HCT116 (cell line): Measurements from ENCODE around the gene CCDC146. TPM values are rescaled to one million over a fixed set of nuclear protein-coding genes. Genes with fewer than 3 reads are reported as not detected.

Experiments
- ATAC-seq: fragments of 200-7000 bp; cut with Tn5 transposase; 2 replicates; pipeline ENCODE4 v1.9.1; 2020; ENCODE audit warnings: mild to moderate bottlenecking, moderate library complexity
- BruUV-seq: library from RNA; stranded (reverse); fragments of 400-500 nt; replicated peaks from 2 replicates; lab custom pipeline; 2021; lab: Mats Ljungman, UMichigan
- CTCF ChIA-PET: fragments of 300-600 bp; sonication (Branson Sonifier 250); formaldehyde crosslinking; loops from one replicate; lab custom pipeline; 2021; ENCODE audit warnings: antibody characterized with exemption; lab: Charles Lee
- POLR2A ChIA-PET: fragments of 300-600, 350-600 bp; sonication (Branson Sonifier 250); formaldehyde crosslinking; loops from one replicate; lab custom pipeline; 2021; ENCODE audit warnings: antibody characterized with exemption; lab: Charles Lee
- RAD21 ChIA-PET, 2 experiments: fragments of 300-600 bp; sonication (Branson Sonifier 250); formaldehyde crosslinking; loops; one replicate each; lab custom pipeline; 2023; ENCODE audit warnings: low total read pairs in 2 of 2; ENCODE audit not compliant: uncharacterized antibody in 2 of 2, unreplicated experiment in 2 of 2, low non-redundant PET in 1 of 2; lab: Charles Lee
- DNase-seq: peaks from one replicate; pipeline ENCODE4 v3.0.0-alpha.2; 2010; ENCODE audit warnings: low read depth, low spot score
- H2AFZ ChIP-seq: fragments of 200-600 bp; shearing (Covaris generic), sonication (generic); 2 replicates; pipeline ENCODE4 v1.6.1; 2017; ENCODE audit warnings: low read depth, mixed run types, mixed read lengths, antibody characterized with exemption, low read length; ENCODE audit not compliant: poor library complexity, severe bottlenecking
- H3K27ac ChIP-seq: 2 replicates; pipeline ENCODE4 v1.5.1; 2012; ENCODE audit warnings: low read depth, low read length
- H3K27me3 ChIP-seq: fragments of 200-600 bp; sonication (generic); 2 replicates; pipeline ENCODE4 v1.6.1; 2016; ENCODE audit warnings: mixed run types, low read length, mixed read lengths; ENCODE audit not compliant: insufficient read depth
- H3K36me3 ChIP-seq, 2 experiments: fragments of 200-500 bp in 1 of 2; fragments of 200-600 bp in 1 of 2; sonication (Bioruptor generic) in 1 of 2; sonication (generic) in 1 of 2; 2 replicates each; pipeline versions ENCODE4 v1.5.1 to v1.6.1; 2014 to 2016; ENCODE audit warnings: low read length in 2 of 2, inconsistent platforms in 1 of 2, mixed read lengths in 1 of 2, mixed run types in 1 of 2; ENCODE audit not compliant: insufficient read depth in 2 of 2, control insufficient read depth in 1 of 2
- H3K4me1 ChIP-seq, 2 experiments: fragments of 200-600 bp in 1 of 2; sonication (generic) in 1 of 2; 2 replicates each; pipeline versions ENCODE4 v1.5.1 to v1.6.1; 2012 to 2017; ENCODE audit warnings: low read length in 2 of 2, inconsistent platforms in 1 of 2, mild to moderate bottlenecking in 1 of 2, mixed read lengths in 1 of 2, mixed run types in 1 of 2, moderate library complexity in 1 of 2; ENCODE audit not compliant: insufficient read depth in 2 of 2, control insufficient read depth in 1 of 2
- H3K4me2 ChIP-seq: fragments of 200-600 bp; sonication (generic); 2 replicates; pipeline ENCODE4 v1.6.1; 2017; ENCODE audit warnings: mixed run types, low read length, mixed read lengths
- H3K4me3 ChIP-seq, 2 experiments: fragments of 200-600 bp in 1 of 2; sonication (generic) in 1 of 2; replicated peaks in 1 of 2; 2 replicates each; pipeline ENCODE4 v1.5.1; 2011 to 2016; ENCODE audit warnings: low read length in 2 of 2, control low read depth in 1 of 2, low read depth in 1 of 2, mild to moderate bottlenecking in 1 of 2, mixed read lengths in 1 of 2, mixed run types in 1 of 2
- H3K79me2 ChIP-seq: fragments of 200-600 bp; sonication (generic); 2 replicates; pipeline ENCODE4 v1.6.1; 2017; ENCODE audit warnings: mild to moderate bottlenecking, mixed run types, low read length, moderate library complexity, mixed read lengths; ENCODE audit not compliant: insufficient read depth
- H3K9ac ChIP-seq: fragments of 200-600 bp; sonication (generic); 2 replicates; pipeline ENCODE4 v1.6.1; 2016; ENCODE audit warnings: low read length, mixed read lengths
- H3K9me2 ChIP-seq: fragments of 200-600 bp; sonication (generic), shearing (Covaris generic); 2 replicates; pipeline ENCODE4 v1.6.1; 2017; ENCODE audit warnings: mixed run types, mild to moderate bottlenecking, moderate library complexity; ENCODE audit not compliant: insufficient read depth
- H3K9me3 ChIP-seq, 2 experiments: fragments of 200-500 bp in 1 of 2; fragments of 200-600 bp in 1 of 2; sonication (Bioruptor generic) in 1 of 2; sonication (generic) in 1 of 2; 2 replicates each; pipeline ENCODE4 v1.6.1; 2014 to 2017; ENCODE audit warnings: low read length in 2 of 2, mixed read lengths in 2 of 2, inconsistent platforms in 1 of 2, low read depth in 1 of 2, mild to moderate bottlenecking in 1 of 2, mixed run types in 1 of 2, moderate library complexity in 1 of 2; ENCODE audit not compliant: control insufficient read depth in 1 of 2, insufficient read depth in 1 of 2
- H4K20me1 ChIP-seq: fragments of 200-600 bp; sonication (generic), shearing (Covaris generic); 2 replicates; pipeline ENCODE4 v1.6.1; 2017; ENCODE audit warnings: mixed run types, mild to moderate bottlenecking, moderate library complexity; ENCODE audit not compliant: insufficient read depth
- CTCF ChIP-seq, 3 experiments: fragments of 200-600 bp in 1 of 3; sonication (generic) in 1 of 3; IDR thresholded peaks in 2 of 3; conservative IDR thresholded peaks in 1 of 3; 2 replicates each; pipeline ENCODE4 v1.5.1; 2012 to 2017; ENCODE audit warnings: low read depth in 2 of 3, low read length in 2 of 3, antibody characterized with exemption in 1 of 3, borderline replicate concordance in 1 of 3, control low read depth in 1 of 3, mild to moderate bottlenecking in 1 of 3, mixed read lengths in 1 of 3, mixed run types in 1 of 3, moderate library complexity in 1 of 3; ENCODE audit not compliant: insufficient read depth in 1 of 3
- ELF1 ChIP-seq: IDR thresholded peaks from 2 replicates; pipeline ENCODE4 v1.6.1; 2012; ENCODE audit warnings: low read depth, borderline replicate concordance
- EZH2 ChIP-seq: fragments of 200-600 bp; sonication (generic); IDR thresholded peaks from 2 replicates; pipeline ENCODE4 v1.6.1; 2017; ENCODE audit warnings: antibody characterized with exemption, mixed run types
- EZH2phosphoT487 ChIP-seq: fragments of 200-600 bp; IDR thresholded peaks from 2 replicates; pipeline ENCODE4 v1.6.1; 2018; ENCODE audit warnings: antibody characterized with exemption, borderline replicate concordance
- FOSL1 ChIP-seq: IDR thresholded peaks from 2 replicates; pipeline ENCODE4 v1.6.1; 2012; ENCODE audit warnings: low read depth
- JUND ChIP-seq: IDR thresholded peaks from 2 replicates; pipeline ENCODE4 v1.6.1; 2012
- POLR2A ChIP-seq: IDR thresholded peaks from 2 replicates; pipeline ENCODE4 v1.7.0; 2011; ENCODE audit warnings: borderline replicate concordance; ENCODE audit not compliant: insufficient read depth, insufficient read length; ENCODE audit errors: extremely low read depth
- POLR2AphosphoS5 ChIP-seq: IDR thresholded peaks from 2 replicates; pipeline ENCODE4 v1.6.1; 2011; ENCODE audit warnings: mild to moderate bottlenecking, low read depth, low read length, moderate library complexity
- RAD21 ChIP-seq: IDR thresholded peaks from 2 replicates; pipeline ENCODE4 v1.6.1; 2012; ENCODE audit warnings: low read depth, mild to moderate bottlenecking
- REST ChIP-seq: IDR thresholded peaks from 2 replicates; pipeline ENCODE4 v1.6.1; 2012; ENCODE audit warnings: low read depth
- SIN3A ChIP-seq: IDR thresholded peaks from 2 replicates; pipeline ENCODE4 v1.6.1; 2012; ENCODE audit warnings: low read depth
- SP1 ChIP-seq: IDR thresholded peaks from 2 replicates; pipeline ENCODE4 v1.6.1; 2012; ENCODE audit warnings: low read depth
- SRF ChIP-seq: IDR thresholded peaks from 2 replicates; pipeline ENCODE4 v1.6.1; 2012; ENCODE audit warnings: low read depth
- ZFX ChIP-seq: fragments of 450-650 bp; IDR thresholded peaks from 2 replicates; pipeline ENCODE4 v1.6.1; 2017
- intact Hi-C: fragments of 100-400 bp; cut with micrococcal nuclease; formaldehyde crosslinking; loops from 2 replicates; pipeline ENCODE4 v1.10.0; 2022
- total RNA-seq: library from RNA; stranded (reverse); gene quantifications from one replicate; pipeline ENCODE4 v1.2.1, GENCODE V29; 2021; ENCODE audit not compliant: unreplicated experiment
- TF ChIP-seq, protein P1 (sequence below): IDR thresholded peaks from 2 replicates; pipeline ENCODE4 v1.6.1; 2011; ENCODE audit warnings: mild to moderate bottlenecking, low read length, moderate library complexity; ENCODE audit not compliant: insufficient replicate concordance; ENCODE audit errors: extremely low read depth
- TF ChIP-seq, protein P2 (sequence below): IDR thresholded peaks from 2 replicates; pipeline ENCODE4 v1.6.1; 2012

The CCDC146 gene
- total RNA-seq, 1 experiment from 2014 or later = 6.3 TPM

GRCh38 chr7:77326131-77326530, 203.7 kb downstream of the CCDC146 start:
- H3K27ac ChIP-seq = no peak overlapping the region
- H3K4me1 ChIP-seq = peaks cover 0 to 17% of the 10 kb centered on the region in 2 experiments; a peak in 2 of 4 replicates
- no peaks in the 10 kb centered on the region for H3K79me2 ChIP-seq
- H3K27me3 ChIP-seq = no peaks in the 10 kb centered on the region
- H3K4me3 ChIP-seq = no peak overlapping the region
- ATAC-seq (no peak), DNase-seq (no peak)
- intact Hi-C loops = no loop called here
- H3K4me2 ChIP-seq = no peak overlapping the region
- no TSS peak for BruUV-seq
- H3K9me2 ChIP-seq = no peaks in the 10 kb centered on the region
- H3K9me3 ChIP-seq = no peaks in the 10 kb centered on the region
- ChIA-PET CTCF (no interaction called here), RAD21 (no interaction called here), POLR2A (no interaction called here)
- TF ChIP-seq, protein P1, sequence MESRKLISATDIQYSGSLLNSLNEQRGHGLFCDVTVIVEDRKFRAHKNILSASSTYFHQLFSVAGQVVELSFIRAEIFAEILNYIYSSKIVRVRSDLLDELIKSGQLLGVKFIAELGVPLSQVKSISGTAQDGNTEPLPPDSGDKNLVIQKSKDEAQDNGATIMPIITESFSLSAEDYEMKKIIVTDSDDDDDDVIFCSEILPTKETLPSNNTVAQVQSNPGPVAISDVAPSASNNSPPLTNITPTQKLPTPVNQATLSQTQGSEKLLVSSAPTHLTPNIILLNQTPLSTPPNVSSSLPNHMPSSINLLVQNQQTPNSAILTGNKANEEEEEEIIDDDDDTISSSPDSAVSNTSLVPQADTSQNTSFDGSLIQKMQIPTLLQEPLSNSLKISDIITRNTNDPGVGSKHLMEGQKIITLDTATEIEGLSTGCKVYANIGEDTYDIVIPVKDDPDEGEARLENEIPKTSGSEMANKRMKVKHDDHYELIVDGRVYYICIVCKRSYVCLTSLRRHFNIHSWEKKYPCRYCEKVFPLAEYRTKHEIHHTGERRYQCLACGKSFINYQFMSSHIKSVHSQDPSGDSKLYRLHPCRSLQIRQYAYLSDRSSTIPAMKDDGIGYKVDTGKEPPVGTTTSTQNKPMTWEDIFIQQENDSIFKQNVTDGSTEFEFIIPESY = no peak
- TF ChIP-seq CTCF (IDR thresholded peaks at IDR 0.05 in 2 of 3, conservative IDR thresholded peaks at IDR 0.05 in 1 of 3; ENCODE audit: borderline replicate concordance in 1 of 3, insufficient read depth in 1 of 3, low read depth in 2 of 3, low read length in 2 of 3) (no peak), FOSL1 (no peak), ELF1 (no peak), JUND (no peak), ZFX (no peak), SIN3A (no peak), POLR2AphosphoS5 (no peak), POLR2A (no peak), SRF (no peak), RAD21 (no peak), EZH2 (no peak), EZH2phosphoT487 (no peak), SP1 (no peak), REST (no peak)
- TF ChIP-seq, protein P2, sequence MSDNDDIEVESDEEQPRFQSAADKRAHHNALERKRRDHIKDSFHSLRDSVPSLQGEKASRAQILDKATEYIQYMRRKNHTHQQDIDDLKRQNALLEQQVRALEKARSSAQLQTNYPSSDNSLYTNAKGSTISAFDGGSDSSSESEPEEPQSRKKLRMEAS = no peak
- no peaks in the 10 kb centered on the region for H4K20me1 ChIP-seq
- H3K9ac ChIP-seq = no peak overlapping the region
- no peaks in the 10 kb centered on the region for H3K36me3 ChIP-seq
- H2AFZ ChIP-seq = no peak overlapping the region
